HEK293T (cell line): ENCODE results near the gene MRPS12.

Source experiments
- BHLHE40 ChIP-seq: fragments of 450-650 bp; IDR thresholded peaks from 2 replicates; pipeline ENCODE4 v1.6.1; 2016; ENCODE audit warnings: mild to moderate bottlenecking, moderate library complexity, borderline replicate concordance
- ELF4 ChIP-seq: fragments of 450-650 bp; IDR thresholded peaks from 2 replicates; pipeline ENCODE4 v1.6.1; 2017; ENCODE audit warnings: antibody characterized with exemption
- FOXK2 ChIP-seq: fragments of 450-650 bp; IDR thresholded peaks from 2 replicates; pipeline ENCODE4 v1.6.1; 2016; ENCODE audit warnings: mild to moderate bottlenecking
- FOXM1 ChIP-seq: fragments of 450-650 bp; IDR thresholded peaks from 2 replicates; pipeline ENCODE4 v1.6.1; 2017; ENCODE audit warnings: mild to moderate bottlenecking, borderline replicate concordance
- LEF1 ChIP-seq: fragments of 450-650 bp; IDR thresholded peaks from 2 replicates; pipeline ENCODE4 v1.6.1; 2017; ENCODE audit warnings: mild to moderate bottlenecking, borderline replicate concordance
- TARDBP ChIP-seq: fragments of 450-650 bp; IDR thresholded peaks from 2 replicates; pipeline ENCODE4 v1.6.1; 2016
- ZNF384 ChIP-seq: fragments of 450-650 bp; IDR thresholded peaks from 2 replicates; pipeline ENCODE4 v1.6.1; 2016

DNA sequence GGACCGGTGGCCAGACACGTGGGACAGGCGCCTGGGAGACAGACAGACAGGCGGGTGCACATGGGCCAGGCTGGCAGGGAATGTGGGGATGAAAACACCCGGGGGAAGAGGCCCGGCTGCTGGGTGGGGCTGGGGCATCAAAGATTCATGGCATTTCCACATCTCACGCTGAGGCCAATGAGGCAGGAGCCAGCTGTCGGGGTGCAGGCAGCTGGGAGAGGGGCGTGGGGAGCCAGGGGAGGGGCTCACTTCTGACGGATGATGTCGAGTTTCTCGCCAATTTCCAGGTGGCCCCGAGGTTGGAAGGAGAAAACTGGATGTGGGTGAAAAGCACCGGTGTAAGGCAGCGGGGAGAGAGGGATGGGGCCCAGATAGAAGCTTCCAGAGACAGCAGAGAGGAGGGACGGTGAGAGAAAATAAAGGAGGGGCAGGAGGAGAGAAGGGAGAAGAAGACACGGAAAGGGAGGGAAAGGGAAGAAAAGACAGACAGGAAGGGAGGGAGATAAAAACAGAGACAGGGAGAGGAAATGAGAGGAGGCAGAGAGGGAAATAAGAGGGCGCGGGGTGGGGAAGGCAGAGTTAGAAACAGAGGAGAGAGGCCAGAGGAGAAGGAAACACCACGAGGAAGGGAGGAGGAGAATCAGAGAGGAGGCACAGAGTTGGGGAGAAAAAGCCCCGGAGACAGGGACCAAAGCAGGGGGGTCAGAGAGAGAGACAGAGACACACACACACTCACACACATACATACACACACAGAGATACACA, 10.7 kb upstream of the MRPS12 start:
- TF ChIP-seq FOXK2, result no peak
- no peak for TF ChIP-seq ZNF384
- TF ChIP-seq BHLHE40, result no peak
- no peak for TF ChIP-seq LEF1
- TF ChIP-seq FOXM1, result no peak
- no peak for TF ChIP-seq ELF4
- no peak for TF ChIP-seq TARDBP
